ENCODE data around the gene C4A. TPM values are rescaled to one million over a fixed set of nuclear protein-coding genes. Genes with fewer than 3 reads are reported as not detected.
"Not testable (repeated sequence)": the region's sequence is repeated elsewhere in the genome, so short reads cannot be mapped to it uniquely, and the experiment has no call there.

The C4A gene
- total RNA-seq, 1 donor from 2014 or later, result 92.1 TPM

GRCh38 chr6:32008616-32009015 is 26.8 kb downstream of the C4A start:
- ATAC-seq; DNase-seq (ENCODE audit: missing footprints); intact Hi-C loops (cut with DNase I): not testable (repeated sequence)

DNA sequence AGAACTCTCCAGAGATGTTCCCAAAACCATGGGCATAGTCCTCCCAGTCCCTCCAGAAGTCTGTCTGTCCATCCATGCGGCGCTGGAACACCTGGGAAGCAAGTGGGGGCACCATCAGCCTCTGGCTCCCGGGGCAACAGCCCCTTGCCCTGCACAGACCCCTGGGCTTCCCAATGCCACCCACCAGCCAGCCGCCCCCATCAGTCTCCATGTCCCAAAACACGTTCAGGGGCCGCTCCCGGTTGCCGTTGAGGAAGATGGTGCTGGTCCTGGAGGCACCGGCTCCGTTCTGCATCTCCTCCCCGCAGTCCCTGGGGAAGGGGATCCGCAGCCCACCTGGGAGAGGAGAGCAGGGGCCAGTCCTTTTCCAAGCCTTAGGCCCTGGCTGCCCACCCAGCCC is 27.7 kb downstream of the C4A start:
- peak; percentile 39 for DNase-seq (ENCODE audit: missing footprints)
- intact Hi-C loops (cut with DNase I); ATAC-seq: not testable (repeated sequence)

DNA sequence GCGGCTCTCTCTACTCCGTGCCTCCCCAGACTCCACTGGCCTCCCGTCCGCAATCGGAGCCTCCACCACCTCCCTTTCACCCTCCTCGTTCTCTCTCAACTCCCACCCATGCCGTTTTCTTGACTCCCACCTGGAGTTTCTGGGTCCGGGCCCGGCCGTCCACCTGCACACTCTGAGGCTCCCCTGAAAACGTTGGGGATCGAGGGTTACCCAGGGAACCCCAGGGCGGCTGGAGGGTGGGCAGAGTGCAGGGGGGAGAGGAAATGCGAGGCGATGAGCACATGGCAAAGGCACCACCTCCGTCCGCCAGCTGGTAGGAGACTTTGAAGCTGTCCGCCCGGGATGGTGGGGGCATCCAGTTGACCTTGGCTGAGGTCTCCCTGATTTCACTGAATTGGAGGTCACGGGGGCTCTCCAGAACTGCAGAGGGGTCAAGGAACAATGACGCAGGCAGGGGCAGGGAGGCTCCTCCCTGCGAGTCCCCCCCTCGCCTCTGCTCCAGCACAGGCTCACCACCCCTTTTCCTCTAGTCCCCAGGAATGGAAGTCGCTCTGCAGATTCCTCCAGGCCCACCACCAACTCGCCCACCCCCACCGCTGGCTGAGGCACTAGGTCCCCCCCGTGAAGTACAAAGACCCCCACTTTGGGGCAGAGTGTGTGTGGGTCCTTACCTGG is 29.1 kb downstream of the C4A start:
- ATAC-seq; DNase-seq (ENCODE audit: missing footprints); intact Hi-C loops (cut with DNase I): not testable (repeated sequence)

GRCh38 chr6:32012941-32013617 is 31.2 kb downstream of the C4A start:
- peak; percentile 35 for ATAC-seq
- DNase-seq (ENCODE audit: missing footprints), result peak; percentile 42

GRCh38 chr6:32013738-32014137 is 31.9 kb downstream of the C4A start:
- ATAC-seq; intact Hi-C loops (cut with DNase I); DNase-seq (ENCODE audit: missing footprints): not testable (repeated sequence)

More at GRCh38 chr6:32012941-32013617, 31.2 kb downstream of the C4A start:
- intact Hi-C loops (cut with DNase I), result not testable (repeated sequence)

DNA sequence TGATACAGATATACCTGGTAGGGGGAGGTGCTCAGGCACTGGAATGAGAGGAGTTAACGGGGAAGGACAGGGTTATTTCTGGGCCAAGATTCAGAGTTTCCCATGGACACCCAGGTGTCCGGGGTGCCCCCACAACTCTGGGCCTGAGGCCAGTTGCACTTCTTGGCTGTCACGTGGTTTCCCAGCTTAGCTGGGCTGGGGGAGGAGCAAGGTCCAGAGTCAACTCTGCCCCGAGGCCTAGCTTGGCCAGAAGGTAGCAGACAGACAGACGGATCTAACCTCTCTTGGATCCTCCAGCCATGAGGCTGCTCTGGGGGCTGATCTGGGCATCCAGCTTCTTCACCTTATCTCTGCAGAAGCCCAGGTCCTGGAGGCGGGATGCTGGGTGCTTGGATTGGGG is 32.7 kb downstream of the C4A start, which contains the start of gene C4B:
Gene C4B, plus strand, starts transcription at position 249 of the 400 bp plus-strand sequence. Its CDS starts 51 bp downstream, at position 300.
- ATAC-seq, result peak; percentile 40
- DNase-seq (ENCODE audit: missing footprints); intact Hi-C loops (cut with DNase I): not testable (repeated sequence)

DNA sequence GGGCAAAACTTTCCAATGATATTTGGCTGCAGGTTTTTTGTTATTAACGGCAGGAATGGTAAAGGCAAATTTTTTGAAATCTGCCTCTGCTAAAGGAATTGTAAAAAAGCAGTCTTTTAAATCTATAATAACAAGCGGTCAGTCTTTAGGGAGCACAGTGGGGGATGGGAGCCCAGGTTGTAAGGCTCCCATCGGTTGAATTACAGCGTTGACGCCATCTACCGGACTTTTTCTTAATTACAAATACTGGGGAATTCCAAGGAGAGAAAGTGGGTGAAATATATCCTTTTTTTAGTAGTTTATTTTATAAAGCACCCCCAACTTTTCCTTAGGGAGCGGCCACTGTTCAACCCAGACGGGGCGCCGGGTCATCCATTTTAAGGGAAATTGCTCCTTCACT is 40.2 kb downstream of the C4A start:
- intact Hi-C loops (cut with DNase I); DNase-seq (ENCODE audit: missing footprints); ATAC-seq: not testable (repeated sequence)

GRCh38 chr6:32028631-32029030 is 46.8 kb downstream of the C4A start:
- DNase-seq (ENCODE audit: missing footprints), result peak; percentile 23
- intact Hi-C loops (cut with DNase I); ATAC-seq: not testable (repeated sequence)

- DNase-seq (ENCODE audit: missing footprints); intact Hi-C loops (cut with DNase I); ATAC-seq: not testable (repeated sequence)
Measured at GRCh38 chr6:32029553-32029952, 47.7 kb downstream of the C4A start.

DNA sequence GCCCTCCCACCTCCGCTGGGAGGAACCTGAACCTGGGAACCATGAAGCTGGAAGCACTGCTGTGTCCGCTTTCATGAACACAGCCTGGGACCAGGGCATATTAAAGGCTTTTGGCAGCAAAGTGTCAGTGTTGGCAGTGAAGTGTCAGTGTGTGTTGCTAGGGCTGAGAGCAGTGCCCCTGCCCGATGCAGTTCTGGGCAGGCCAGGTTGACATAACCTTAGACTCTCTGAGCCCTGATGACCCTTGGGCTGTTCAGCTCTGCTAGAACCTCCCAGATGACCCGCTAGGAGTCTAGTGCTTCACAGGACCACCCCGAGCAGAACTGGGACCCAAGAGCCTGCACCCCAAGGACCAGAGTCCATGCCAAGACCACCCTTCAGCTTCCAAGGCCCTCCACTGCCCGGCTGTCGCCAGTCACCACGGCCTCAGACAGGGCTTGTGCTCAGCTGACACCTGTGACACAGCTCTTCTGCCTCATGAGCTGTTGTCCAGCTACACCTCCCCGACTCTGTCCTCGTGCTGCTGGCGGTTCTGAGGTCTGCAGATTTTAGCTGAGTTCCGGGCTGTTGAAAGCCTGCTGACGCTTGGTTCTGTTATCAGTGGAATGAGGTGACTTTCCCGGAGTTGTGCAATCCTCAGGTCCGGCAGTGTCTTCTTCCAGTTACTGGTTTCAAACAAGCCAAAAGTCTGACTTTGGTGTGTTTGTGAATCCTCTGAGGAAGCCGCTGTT is 53.6 kb downstream of the C4A start:
- peak; percentile 39 for ATAC-seq
- DNase-seq (ENCODE audit: missing footprints); intact Hi-C loops (cut with DNase I): not testable (repeated sequence)

- ATAC-seq; intact Hi-C loops (cut with DNase I); DNase-seq (ENCODE audit: missing footprints): not testable (repeated sequence)
Measured at GRCh38 chr6:32037136-32037535, 55.3 kb downstream of the C4A start.

DNA sequence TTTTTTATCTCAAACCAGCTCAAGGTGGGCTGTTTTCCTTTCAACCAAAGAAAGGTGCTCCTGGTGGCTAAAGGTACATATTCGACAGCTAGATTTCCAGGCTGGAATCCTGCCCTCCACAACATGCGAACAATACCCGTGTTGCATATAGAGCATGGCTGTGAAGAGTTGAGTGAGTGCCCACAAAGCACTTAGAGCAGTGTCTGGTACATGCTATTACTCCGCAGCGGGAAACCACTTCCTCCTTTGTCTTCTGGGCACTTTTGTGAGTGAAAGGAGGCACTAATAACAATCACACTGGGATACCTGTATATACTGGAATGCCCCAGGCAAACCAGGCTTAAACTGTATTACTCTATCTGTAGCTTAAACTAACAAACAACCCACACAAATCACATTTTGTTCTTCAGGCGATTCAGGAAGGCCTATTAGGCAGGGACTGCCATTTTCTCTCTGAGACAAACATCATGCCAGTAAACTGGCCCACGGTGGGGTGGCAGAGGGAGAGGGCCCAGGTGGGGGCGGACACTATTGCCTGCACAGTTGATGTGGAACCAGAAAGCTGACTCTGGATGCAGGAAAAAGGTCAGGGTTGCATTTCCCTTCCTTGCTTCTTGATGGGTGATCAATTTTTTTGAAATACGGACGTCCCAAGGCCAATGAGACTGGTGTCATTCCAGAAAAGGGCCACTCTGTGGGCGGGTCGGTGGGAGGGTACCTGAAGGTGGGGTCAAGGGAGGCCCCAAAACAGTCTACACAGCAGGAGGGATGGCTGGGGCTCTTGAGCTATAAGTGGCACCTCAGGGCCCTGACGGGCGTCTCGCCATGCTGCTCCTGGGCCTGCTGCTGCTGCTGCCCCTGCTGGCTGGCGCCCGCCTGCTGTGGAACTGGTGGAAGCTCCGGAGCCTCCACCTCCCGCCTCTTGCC is 56.0 kb downstream of the C4A start, which contains the start of gene CYP21A2:
Gene CYP21A2, plus strand, starts transcription at position 818 of the 927 bp plus-strand sequence. Its CDS starts 8 bp downstream, at position 826.
- intact Hi-C loops (cut with DNase I); ATAC-seq: not testable (repeated sequence)
- peak; percentile 58 for DNase-seq (ENCODE audit: missing footprints)

DNA sequence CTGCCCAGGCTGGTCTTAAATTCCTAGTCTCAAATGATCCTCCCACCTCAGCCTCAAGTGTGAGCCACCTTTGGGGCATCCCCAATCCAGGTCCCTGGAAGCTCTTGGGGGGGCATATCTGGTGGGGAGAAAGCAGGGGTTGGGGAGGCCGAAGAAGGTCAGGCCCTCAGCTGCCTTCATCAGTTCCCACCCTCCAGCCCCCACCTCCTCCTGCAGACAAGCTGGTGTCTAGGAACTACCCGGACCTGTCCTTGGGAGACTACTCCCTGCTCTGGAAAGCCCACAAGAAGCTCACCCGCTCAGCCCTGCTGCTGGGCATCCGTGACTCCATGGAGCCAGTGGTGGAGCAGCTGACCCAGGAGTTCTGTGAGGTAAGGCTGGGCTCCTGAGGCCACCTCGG is 57.0 kb downstream of the C4A start:
- DNase-seq (ENCODE audit: missing footprints); intact Hi-C loops (cut with DNase I); ATAC-seq: not testable (repeated sequence)

DNA sequence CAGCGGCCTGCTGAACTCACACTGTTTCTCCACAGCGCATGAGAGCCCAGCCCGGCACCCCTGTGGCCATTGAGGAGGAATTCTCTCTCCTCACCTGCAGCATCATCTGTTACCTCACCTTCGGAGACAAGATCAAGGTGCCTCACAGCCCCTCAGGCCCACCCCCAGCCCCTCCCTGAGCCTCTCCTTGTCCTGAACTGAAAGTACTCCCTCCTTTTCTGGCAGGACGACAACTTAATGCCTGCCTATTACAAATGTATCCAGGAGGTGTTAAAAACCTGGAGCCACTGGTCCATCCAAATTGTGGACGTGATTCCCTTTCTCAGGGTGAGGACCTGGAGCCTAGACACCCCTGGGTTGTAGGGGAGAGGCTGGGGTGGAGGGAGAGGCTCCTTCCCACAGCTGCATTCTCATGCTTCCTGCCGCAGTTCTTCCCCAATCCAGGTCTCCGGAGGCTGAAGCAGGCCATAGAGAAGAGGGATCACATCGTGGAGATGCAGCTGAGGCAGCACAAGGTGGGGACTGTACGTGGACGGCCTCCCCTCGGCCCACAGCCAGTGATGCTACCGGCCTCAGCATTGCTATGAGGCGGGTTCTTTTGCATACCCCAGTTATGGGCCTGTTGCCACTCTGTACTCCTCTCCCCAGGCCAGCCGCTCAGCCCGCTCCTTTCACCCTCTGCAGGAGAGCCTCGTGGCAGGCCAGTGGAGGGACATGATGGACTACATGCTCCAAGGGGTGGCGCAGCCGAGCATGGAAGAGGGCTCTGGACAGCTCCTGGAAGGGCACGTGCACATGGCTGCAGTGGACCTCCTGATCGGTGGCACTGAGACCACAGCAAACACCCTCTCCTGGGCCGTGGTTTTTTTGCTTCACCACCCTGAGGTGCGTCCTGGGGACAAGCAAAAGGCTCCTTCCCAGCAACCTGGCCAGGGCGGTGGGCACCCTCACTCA is 57.7 kb downstream of the C4A start:
- intact Hi-C loops (cut with DNase I); ATAC-seq: not testable (repeated sequence)
- DNase-seq (ENCODE audit: missing footprints), result peak; percentile 51

GRCh38 chr6:32040299-32041049 is 58.6 kb downstream of the C4A start:
- peak; percentile 30 for DNase-seq (ENCODE audit: missing footprints)
- ATAC-seq; intact Hi-C loops (cut with DNase I): not testable (repeated sequence)

DNA sequence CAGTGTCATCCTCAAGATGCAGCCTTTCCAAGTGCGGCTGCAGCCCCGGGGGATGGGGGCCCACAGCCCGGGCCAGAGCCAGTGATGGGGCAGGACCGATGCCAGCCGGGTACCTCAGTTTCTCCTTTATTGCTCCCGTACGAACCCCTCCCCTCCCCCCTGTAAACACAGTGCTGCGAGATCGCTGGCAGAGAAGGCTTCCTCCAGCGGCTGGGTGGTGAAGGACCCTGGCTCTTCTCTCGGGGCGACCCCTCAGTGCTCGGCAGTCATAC is 59.1 kb downstream of the C4A start:
- ATAC-seq; intact Hi-C loops (cut with DNase I); DNase-seq (ENCODE audit: missing footprints): not testable (repeated sequence)
